DOHH2 (cell line): ENCODE results near the gene SDCCAG8.

Source experiments
- H3F3A ChIP-seq: fragments of 200-600 bp; sonication (generic), shearing (Covaris generic); 2 replicates; pipeline ENCODE4 v1.6.0; 2016; ENCODE audit warnings: antibody characterized with exemption, mild to moderate bottlenecking; ENCODE audit not compliant: control insufficient read depth, insufficient read depth
- H3K27ac ChIP-seq: fragments of 200-600 bp; sonication (generic); 2 replicates; pipeline ENCODE4 v1.5.1; 2014; ENCODE audit warnings: low read depth, mild to moderate bottlenecking, low read length, moderate library complexity
- H3K27me3 ChIP-seq: fragments of 200-600 bp; sonication (generic); 2 replicates; pipeline ENCODE4 v1.6.1; 2014; ENCODE audit warnings: mild to moderate bottlenecking, low read length, mixed read lengths; ENCODE audit not compliant: control insufficient read depth
- H3K36me3 ChIP-seq: fragments of 200-600 bp; sonication (generic); 2 replicates; pipeline ENCODE4 v1.6.1; 2014; ENCODE audit warnings: mild to moderate bottlenecking, low read length, moderate library complexity, mixed read lengths; ENCODE audit not compliant: control insufficient read depth
- H3K4me1 ChIP-seq: fragments of 200-600 bp; sonication (generic); 2 replicates; pipeline ENCODE4 v1.6.1; 2014; ENCODE audit warnings: mild to moderate bottlenecking, low read length, mixed read lengths; ENCODE audit not compliant: control insufficient read depth
- H3K4me2 ChIP-seq: fragments of 200-600 bp; sonication (generic); 2 replicates; pipeline ENCODE4 v1.6.0; 2014; ENCODE audit warnings: mild to moderate bottlenecking, low read length, moderate library complexity
- H3K4me3 ChIP-seq: fragments of 200-600 bp; sonication (generic); 2 replicates; pipeline ENCODE4 v1.5.1; 2014; ENCODE audit warnings: mild to moderate bottlenecking, low read length, mixed read lengths
- H3K79me2 ChIP-seq: fragments of 200-600 bp; sonication (generic); 2 replicates; pipeline ENCODE4 v1.6.1; 2014; ENCODE audit warnings: mild to moderate bottlenecking, low read length, mixed read lengths; ENCODE audit not compliant: control insufficient read depth
- H3K9me2 ChIP-seq: fragments of 200-600 bp; sonication (generic); replicated peaks from 2 replicates; pipeline ENCODE4 v1.6.1; 2014; ENCODE audit warnings: mild to moderate bottlenecking, low read length, mixed read lengths; ENCODE audit not compliant: control insufficient read depth
- H3K9me3 ChIP-seq: fragments of 200-600 bp; sonication (generic); 2 replicates; pipeline ENCODE4 v1.6.1; 2014; ENCODE audit warnings: antibody characterized with exemption, low read length, mixed read lengths; ENCODE audit not compliant: control insufficient read depth, insufficient read depth
- H4K20me1 ChIP-seq: fragments of 200-600 bp; sonication (generic); 2 replicates; pipeline ENCODE4 v1.6.0; 2014; ENCODE audit warnings: low read depth, mild to moderate bottlenecking, antibody characterized with exemption, low read length, moderate library complexity; ENCODE audit not compliant: control insufficient read depth, insufficient read depth
- CTCF ChIP-seq: fragments of 200-600 bp; sonication (generic); IDR thresholded peaks from one replicate; pipeline ENCODE4 v1.5.1; 2014; ENCODE audit warnings: antibody characterized with exemption, mild to moderate bottlenecking, low read depth, low read length; ENCODE audit not compliant: poor library complexity, severe bottlenecking
- EZH2phosphoT487 ChIP-seq: fragments of 200-600 bp; sonication (generic); IDR thresholded peaks from 2 replicates; pipeline ENCODE4 v1.6.1; 2017; ENCODE audit warnings: borderline replicate concordance, mild to moderate bottlenecking, antibody characterized with exemption, low read length, moderate library complexity, mixed read lengths

SDCCAG8 gene

GRCh38 chr1:243363832-243364231 lies 108.0 kb downstream of the SDCCAG8 start:
- Histone ChIP-seq H4K20me1 (no peaks in the 10 kb centered on the region), H3K27me3 (no peaks in the 10 kb centered on the region), H3K4me3 (no peak overlapping the region), H3K79me2 (no peaks in the 10 kb centered on the region), H3F3A (no peaks in the 10 kb centered on the region), H3K4me1 (0 out of 2 replicates have a peak, but pooled peaks cover 6% of the 10 kb centered on the region), H3K9me2 (no peaks in the 10 kb centered on the region), H3K36me3 (no peaks in the 10 kb centered on the region), H3K27ac (no peak overlapping the region), H3K4me2 (no peak overlapping the region), H3K9me3 (no peaks in the 10 kb centered on the region)
- TF ChIP-seq CTCF = no peak
- TF ChIP-seq EZH2phosphoT487 = no peak

GRCh38 chr1:243364330-243364729 lies 108.5 kb downstream of the SDCCAG8 start:
- no peaks in the 10 kb centered on the region for H3K79me2 ChIP-seq
- H3K27me3 ChIP-seq = no peaks in the 10 kb centered on the region
- no peaks in the 10 kb centered on the region for H3K36me3 ChIP-seq
- no peak overlapping the region for H3K27ac ChIP-seq
- no peaks in the 10 kb centered on the region for H4K20me1 ChIP-seq
- TF ChIP-seq CTCF (no peak), EZH2phosphoT487 (no peak)
- H3K4me2 ChIP-seq = no peak overlapping the region
- no peaks in the 10 kb centered on the region for H3K9me2 ChIP-seq
- H3K4me1 ChIP-seq = 0 out of 2 replicates have a peak, but pooled peaks cover 6% of the 10 kb centered on the region
- H3K4me3 ChIP-seq = no peak overlapping the region
- H3K9me3 ChIP-seq = no peaks in the 10 kb centered on the region
- H3F3A ChIP-seq = no peaks in the 10 kb centered on the region

- H3F3A ChIP-seq = no peaks in the 10 kb centered on the region
- H3K79me2 ChIP-seq = no peaks in the 10 kb centered on the region
- no peaks in the 10 kb centered on the region for H3K27me3 ChIP-seq
- TF ChIP-seq CTCF (no peak), EZH2phosphoT487 (no peak)
- no peaks in the 10 kb centered on the region for H3K9me3 ChIP-seq
- no peaks in the 10 kb centered on the region for H3K9me2 ChIP-seq
- H3K4me3 ChIP-seq = no peak overlapping the region
- H3K4me2 ChIP-seq = no peak overlapping the region
- 0 out of 2 replicates have a peak, but pooled peaks cover 6% of the 10 kb centered on the region for H3K4me1 ChIP-seq
- H4K20me1 ChIP-seq = no peaks in the 10 kb centered on the region
- H3K36me3 ChIP-seq = no peaks in the 10 kb centered on the region
- no peak overlapping the region for H3K27ac ChIP-seq
Observed at GRCh38 chr1:243364866-243365265, 109.0 kb downstream of the SDCCAG8 start.

- H4K20me1 ChIP-seq = no peaks in the 10 kb centered on the region
- H3K9me2 ChIP-seq = no peaks in the 10 kb centered on the region
- no peaks in the 10 kb centered on the region for H3K27me3 ChIP-seq
- H3K4me1 ChIP-seq = 0 out of 2 replicates have a peak, but pooled peaks cover 6% of the 10 kb centered on the region
- no peaks in the 10 kb centered on the region for H3K36me3 ChIP-seq
- TF ChIP-seq EZH2phosphoT487 (no peak), CTCF (no peak)
- no peaks in the 10 kb centered on the region for H3F3A ChIP-seq
- no peaks in the 10 kb centered on the region for H3K79me2 ChIP-seq
- no peak overlapping the region for H3K4me2 ChIP-seq
- no peak overlapping the region for H3K27ac ChIP-seq
- H3K4me3 ChIP-seq = no peak overlapping the region
- no peaks in the 10 kb centered on the region for H3K9me3 ChIP-seq
Observed at GRCh38 chr1:243367314-243367713, 111.5 kb downstream of the SDCCAG8 start.
